Fibroblast of villous mesenchyme (primary cell): ENCODE data around the gene AFAP1. TPM values are rescaled to one million over a fixed set of nuclear protein-coding genes. Genes with fewer than 3 reads are reported as not detected.

Experiments used
- DNase-seq: peaks from one replicate; pipeline ENCODE4 v3.0.0-alpha.2; 2010; ENCODE audit warnings: low read depth
- H3K4me3 ChIP-seq: 2 replicates; pipeline ENCODE4 v1.5.1; 2011; ENCODE audit warnings: low read depth, mild to moderate bottlenecking, low read length
- total RNA-seq: library from RNA; depleted of rRNA; stranded (reverse); fragments of >200 nt; gene quantifications from 2 replicates; pipeline ENCODE4 v1.2.3, GENCODE V29; 2012
- TF ChIP-seq, protein P1 (sequence below): IDR thresholded peaks from 2 replicates; pipeline ENCODE4 v1.5.1; 2012; ENCODE audit warnings: low read depth, mild to moderate bottlenecking, low read length; ENCODE audit not compliant: insufficient read depth

The AFAP1 gene
- total RNA-seq, 1 donor: 133 TPM

DNA sequence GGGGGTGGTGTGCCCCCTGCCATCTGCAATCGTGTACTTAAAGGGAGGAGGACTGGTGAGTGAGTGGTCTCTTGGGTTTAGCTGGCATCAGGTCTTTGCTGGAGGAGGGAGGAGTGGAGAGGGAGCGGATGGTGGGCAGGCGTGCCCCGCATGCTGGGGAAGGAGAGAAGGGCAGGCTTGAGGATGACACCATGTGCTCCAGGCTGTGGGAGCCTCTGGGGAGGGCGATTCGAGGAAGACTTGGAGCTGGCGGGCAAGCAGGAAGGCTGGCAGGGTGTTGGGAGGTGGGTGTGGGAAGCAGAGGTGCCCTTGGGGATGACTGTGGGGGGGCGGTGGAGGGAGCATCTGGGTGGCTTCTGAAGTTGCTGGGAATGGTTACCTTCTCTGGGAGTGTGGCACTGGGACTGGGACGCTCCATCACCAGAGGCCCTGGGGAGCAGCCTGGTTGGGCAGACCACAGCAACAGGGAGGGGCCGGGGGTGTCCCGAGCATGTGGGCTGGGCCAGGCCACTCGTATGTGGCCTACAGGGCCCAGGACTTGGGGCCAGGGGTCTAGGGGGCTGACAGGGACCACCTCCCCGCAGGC, 30.8 kb upstream of the AFAP1 start:
- peak overlapping the region; percentile 30 for H3K4me3 ChIP-seq
- TF ChIP-seq, protein P1, sequence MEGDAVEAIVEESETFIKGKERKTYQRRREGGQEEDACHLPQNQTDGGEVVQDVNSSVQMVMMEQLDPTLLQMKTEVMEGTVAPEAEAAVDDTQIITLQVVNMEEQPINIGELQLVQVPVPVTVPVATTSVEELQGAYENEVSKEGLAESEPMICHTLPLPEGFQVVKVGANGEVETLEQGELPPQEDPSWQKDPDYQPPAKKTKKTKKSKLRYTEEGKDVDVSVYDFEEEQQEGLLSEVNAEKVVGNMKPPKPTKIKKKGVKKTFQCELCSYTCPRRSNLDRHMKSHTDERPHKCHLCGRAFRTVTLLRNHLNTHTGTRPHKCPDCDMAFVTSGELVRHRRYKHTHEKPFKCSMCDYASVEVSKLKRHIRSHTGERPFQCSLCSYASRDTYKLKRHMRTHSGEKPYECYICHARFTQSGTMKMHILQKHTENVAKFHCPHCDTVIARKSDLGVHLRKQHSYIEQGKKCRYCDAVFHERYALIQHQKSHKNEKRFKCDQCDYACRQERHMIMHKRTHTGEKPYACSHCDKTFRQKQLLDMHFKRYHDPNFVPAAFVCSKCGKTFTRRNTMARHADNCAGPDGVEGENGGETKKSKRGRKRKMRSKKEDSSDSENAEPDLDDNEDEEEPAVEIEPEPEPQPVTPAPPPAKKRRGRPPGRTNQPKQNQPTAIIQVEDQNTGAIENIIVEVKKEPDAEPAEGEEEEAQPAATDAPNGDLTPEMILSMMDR: no peak
- no peak for DNase-seq

DNA sequence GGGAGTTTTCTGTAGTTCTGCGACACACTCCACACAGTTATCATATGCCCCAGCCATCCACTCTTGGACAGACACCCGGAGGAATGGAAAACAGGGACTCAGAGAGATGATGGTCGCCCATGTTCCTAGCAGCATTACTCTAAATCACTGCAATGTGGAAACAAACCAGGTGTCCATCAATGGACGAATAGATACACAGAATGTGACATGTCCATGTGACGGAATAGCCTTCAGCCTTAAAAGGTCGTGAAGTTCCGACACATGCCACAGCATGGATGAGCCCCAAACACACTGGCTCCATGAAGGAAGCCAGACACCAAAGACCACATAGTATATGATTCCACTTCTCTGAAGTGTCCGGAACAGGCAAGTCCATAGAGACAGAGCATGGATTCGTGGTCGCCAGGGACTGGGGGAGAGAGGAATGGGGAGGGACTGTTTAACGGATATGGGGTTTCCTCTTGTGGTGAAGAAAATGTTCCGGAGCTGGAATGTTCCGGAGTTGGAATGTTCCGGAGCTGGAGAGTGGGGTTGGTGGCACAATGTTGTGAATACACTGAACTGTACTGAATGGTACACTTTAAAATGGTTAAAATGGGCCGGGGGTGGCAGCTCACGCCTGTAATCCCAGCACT, 28.7 kb upstream of the AFAP1 start:
- DNase-seq: no peak
- TF ChIP-seq, protein P1: no peak
- no peak overlapping the region for H3K4me3 ChIP-seq

DNA sequence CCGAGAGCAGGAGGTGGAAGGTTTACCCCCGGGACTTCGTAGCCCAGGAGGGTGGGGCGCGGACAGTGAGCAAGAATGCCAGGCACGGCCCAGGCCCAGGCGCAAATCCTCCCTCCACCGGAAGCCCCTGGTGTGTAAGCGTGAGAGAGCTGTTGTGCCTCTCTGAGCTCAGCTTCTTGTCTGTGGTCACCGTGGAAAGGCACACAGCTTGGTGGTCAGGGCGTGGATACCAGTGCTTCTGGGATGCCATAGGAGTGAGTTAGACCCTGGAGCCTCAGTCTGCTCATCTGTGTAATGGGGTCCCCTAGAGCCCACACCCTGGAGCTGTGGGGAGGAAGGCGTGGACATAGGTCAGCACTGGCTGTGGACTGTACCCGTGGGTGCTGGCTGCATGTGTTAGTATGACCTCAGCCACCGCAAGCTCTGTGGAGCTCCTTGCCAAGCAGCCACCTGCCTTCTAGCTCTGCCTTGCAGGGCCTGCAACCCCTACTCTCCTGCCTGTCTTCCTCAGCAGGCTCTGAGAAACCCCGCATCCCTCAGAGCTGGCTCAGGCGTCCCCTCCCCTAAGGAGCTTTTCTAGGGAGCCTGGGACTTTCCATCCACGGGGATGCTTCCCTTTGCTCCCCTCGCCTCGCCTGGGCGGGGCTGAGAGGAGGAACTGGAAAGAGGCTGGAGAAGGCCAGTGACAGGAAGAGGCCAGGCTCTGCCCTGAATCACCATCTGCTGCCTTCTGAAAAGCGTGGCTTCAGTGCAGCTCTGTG, 28.0 kb upstream of the AFAP1 start:
- TF ChIP-seq, protein P1: no peak
- peak; percentile 57 for DNase-seq
- no peak overlapping the region for H3K4me3 ChIP-seq

DNA sequence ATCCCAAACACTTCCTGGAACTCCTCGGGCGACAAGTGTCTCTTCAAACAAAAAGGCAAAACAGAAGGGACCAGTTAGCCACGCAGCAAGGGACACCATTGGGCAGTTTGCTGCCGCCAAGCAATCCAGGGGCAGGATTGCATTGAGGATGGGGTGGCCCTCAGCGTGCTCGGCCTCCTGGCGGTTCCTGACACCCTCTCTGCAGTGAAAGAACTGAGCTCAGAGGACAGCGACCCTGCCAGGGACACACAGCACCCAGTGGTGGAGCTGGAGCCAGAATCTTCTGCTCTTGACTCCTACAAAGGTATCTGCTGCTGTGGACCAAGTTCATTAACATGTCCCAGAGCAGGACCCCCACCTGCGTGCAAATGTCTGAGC, 27.4 kb upstream of the AFAP1 start:
- DNase-seq: no peak
- no peak overlapping the region for H3K4me3 ChIP-seq
- TF ChIP-seq, protein P1: no peak

DNA sequence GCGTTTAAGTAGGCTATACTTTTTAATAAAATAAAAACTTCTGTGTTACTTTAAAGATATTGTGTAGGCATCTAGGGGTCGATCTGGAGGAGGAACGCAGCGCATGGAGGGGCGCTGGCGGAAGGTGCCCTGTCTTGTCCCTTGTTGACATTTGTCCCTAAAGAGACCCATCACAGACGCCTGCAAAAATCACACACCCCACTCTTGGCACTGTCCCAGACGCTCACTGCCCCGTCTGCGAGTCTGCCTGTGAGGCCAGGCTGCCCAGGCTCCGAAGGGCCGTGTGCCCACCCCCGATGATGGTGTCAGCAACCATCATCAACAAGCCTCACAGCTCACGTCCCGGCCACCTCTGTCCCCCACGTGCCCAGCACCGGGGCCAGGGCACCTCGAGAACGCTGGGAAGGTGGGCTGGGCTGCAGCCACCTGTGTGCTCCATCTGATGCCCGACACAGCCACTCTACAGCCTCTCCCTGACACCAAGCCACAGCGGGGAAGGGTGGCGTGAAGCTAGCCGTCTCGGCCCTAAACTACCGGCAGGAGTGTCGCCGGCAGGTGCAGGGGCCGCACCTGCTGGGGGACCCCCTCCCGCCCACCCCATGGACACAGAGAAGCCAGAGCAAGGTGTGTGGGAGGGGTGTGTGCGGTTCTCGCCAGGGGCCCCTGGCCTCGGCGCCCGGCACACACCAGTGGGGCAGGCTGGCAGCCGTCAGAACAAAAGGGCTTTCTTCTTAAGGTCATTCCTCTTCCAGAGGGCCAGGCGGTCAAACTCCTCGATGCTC, 26.8 kb upstream of the AFAP1 start:
- DNase-seq: no peak
- no peak overlapping the region for H3K4me3 ChIP-seq
- TF ChIP-seq, protein P1: no peak

DNA sequence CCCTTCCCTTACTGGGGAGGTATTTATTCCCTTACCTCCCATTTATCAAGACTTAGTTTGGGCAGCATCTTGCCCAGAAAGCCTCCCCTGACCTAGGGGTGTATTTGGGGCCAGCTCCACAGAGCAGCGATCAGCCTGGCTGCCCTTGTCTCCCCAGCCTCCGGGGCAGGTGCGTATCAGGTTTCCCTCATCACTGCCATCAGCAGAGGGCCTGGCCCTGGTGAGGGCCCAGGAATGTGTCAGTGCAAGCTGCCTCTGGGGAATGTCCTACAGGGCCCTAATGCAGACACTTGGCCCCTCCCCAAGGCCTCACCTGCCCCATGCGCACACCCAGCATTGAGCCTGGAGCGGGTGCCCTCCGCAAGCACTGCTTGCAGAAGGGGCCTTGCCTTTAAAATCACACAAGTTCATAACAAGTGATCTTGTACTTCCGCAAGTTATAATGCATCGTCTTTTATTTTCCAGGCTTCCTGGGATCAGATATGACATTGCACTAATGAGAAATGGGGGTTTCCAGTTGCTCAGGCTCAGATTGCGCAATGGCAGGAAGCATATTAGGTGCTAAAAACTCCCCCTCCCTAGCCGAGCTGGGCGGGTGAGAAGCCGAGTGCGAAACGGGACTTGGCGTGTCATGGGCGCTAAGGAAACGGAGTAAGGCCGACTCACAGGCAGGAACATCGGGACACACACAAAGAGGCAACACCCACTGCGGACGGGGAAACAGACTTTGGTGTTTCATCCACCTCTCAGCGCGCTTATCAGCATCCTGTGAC, 25.4 kb upstream of the AFAP1 start:
- H3K4me3 ChIP-seq: no peak overlapping the region
- DNase-seq: peak; percentile 90
- TF ChIP-seq, protein P1: no peak
